ENCODE results near the gene TLX3.
A peak's percentile ranks its signal among the peaks of the same experiment; 100 is the strongest.

TLX3 gene

DNA sequence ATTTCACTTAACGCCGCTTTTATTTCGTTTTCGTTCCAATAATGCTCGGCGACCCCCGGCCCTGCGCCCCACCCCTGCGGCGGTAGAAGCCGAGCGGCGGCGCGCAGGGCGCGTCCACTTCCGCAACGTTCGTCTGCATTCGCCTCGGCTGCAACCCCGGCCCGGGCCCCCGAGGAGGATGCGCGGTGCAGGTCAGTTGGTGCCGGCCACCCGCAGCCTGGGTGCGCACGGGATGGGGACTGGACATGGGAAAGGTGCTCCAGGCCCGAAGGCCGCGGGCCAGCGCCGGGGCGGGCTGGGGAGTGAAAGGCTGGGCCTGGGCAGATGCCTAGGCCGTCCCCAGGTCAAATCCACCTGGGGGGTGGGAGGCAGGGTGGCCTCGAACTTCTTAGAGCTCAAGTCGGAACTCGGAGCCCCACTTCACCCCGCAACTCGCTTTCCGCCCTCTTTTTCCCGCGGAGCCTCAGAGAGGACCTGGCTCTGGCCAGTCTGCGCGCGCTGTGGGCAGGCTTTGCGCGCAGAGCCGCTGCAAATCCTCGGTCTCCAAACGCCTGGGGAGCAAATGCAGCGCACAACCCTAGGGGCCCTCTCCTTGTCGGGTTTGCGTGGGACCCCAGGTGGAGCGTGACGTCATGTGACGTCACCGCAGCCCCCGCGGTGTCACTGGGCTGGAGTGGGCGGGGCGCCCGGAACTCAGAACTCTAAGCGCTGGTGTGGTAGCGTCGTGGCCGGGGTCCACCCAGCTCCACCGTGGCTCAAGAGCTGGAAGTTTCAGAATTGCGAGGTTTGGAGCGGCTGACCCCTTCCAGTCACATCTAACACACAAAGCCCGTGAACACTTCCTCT, 3.3 kb downstream of the TLX3 start:
- H3K4me3 ChIP-seq (ENCODE audit: low read depth, low read length): no peak overlapping the region

DNA sequence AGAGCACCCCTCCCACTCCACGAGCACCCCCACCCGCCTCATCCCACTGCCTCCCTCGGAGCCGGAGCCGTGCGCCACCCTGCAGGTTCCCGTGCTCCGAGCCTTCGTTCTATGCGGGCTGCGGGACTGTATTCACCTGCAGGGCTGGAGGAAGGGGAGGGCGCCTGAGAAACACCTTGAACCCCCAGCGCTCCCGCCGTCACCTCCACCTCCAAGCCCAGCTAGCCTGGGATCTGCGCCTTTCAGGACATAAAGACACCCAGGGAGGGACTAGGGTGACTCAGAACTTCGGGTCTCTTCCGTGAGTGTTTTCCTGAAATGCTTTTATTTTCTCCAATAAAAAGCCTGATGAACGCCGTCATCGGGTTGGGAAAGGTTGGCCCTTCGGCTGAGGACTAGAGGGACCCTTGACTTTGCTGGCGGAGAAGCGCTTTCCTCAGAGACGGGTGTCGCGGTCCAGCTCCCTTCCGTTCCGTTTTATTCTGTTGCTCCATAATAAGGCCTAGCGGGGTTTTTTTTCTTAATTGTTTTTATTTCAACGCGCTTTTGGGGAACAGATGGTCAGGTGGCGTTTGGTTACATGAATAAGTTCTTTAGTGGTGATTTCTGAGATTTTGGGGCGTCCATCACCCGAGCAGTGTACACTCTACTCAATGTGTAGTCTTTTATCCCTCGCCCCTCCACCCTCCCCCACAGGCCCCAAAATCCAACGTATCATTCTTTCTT, 4.6 kb downstream of the TLX3 start:
- H3K4me3 ChIP-seq (ENCODE audit: low read depth, low read length): no peak overlapping the region
- TF ChIP-seq, protein P1, sequence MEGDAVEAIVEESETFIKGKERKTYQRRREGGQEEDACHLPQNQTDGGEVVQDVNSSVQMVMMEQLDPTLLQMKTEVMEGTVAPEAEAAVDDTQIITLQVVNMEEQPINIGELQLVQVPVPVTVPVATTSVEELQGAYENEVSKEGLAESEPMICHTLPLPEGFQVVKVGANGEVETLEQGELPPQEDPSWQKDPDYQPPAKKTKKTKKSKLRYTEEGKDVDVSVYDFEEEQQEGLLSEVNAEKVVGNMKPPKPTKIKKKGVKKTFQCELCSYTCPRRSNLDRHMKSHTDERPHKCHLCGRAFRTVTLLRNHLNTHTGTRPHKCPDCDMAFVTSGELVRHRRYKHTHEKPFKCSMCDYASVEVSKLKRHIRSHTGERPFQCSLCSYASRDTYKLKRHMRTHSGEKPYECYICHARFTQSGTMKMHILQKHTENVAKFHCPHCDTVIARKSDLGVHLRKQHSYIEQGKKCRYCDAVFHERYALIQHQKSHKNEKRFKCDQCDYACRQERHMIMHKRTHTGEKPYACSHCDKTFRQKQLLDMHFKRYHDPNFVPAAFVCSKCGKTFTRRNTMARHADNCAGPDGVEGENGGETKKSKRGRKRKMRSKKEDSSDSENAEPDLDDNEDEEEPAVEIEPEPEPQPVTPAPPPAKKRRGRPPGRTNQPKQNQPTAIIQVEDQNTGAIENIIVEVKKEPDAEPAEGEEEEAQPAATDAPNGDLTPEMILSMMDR (IDR thresholded peaks at IDR 0.05; ENCODE audit: low read depth, low read length): no peak

More for the DNA sequence above, 3.3 kb downstream of the TLX3 start:
- TF ChIP-seq, protein P1 (IDR thresholded peaks at IDR 0.05; ENCODE audit: low read depth, low read length): no peak

DNA sequence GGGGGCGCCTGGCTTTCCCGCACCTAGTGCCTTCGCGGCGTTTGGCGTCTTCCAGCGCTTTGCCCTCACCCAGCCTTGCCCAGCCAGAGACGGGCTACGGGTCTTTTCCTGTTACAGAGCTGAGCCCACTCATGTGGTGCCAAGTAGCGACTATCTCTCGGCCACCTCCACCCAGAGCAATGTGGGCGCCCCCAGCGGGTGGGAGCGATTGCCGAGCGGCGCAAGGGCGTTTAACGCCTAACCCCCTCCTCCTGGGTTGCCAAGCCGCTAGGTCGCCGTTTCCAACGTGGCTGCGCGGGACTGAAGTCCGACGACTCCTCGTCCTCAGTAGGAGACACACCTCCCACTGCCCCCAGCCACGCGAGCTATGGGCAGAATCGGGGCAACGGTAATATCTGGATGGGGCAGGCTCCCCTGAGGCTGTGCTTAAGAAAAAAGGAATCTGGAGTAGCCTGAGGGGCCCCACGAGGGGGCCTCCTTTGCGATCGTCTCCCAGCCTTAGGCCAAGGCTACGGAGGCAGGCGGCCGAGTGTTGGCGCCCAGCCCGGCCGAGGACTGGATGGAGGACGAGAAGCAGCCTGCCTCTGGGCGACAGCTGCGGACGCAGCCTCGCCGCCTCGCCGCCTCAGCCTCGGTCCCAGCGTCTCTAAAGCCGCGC, 5.8 kb downstream of the TLX3 start:
- TF ChIP-seq, protein P1 (IDR thresholded peaks at IDR 0.05; ENCODE audit: low read depth, low read length): no peak
- H3K4me3 ChIP-seq (ENCODE audit: low read depth, low read length): 0 out of 2 replicates have a peak overlapping the region, but pooled peaks have one; percentile 22

DNA sequence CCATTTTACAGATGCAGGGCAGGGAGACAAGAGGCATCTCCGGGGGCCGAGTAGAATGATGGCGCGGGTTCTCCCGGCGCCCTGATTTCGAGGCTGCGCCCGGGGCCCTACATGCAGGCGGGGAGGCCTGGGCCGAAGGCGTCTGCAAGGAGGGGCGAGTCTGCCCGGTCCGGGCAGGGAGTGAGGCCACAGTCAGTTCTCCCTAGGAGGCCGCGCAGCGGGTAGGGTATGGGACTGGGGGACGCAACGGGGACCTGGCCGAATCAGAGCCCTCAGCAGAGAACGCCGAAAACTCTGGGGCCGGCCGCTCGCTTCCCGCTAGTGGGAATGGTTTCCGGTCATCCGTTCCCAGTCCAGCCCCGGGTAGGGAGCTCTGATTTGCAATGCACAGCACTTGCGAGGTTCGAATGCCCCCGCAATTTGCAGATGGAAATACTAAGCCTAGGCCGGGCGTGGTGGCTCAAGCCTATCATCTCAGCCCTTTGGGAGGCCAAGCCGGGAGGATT, 6.4 kb downstream of the TLX3 start:
- TF ChIP-seq, protein P1 (IDR thresholded peaks at IDR 0.05; ENCODE audit: low read depth, low read length): no peak
- H3K4me3 ChIP-seq (ENCODE audit: low read depth, low read length): peak overlapping the region; percentile 38; the same call in 1 of the 2 replicates

DNA sequence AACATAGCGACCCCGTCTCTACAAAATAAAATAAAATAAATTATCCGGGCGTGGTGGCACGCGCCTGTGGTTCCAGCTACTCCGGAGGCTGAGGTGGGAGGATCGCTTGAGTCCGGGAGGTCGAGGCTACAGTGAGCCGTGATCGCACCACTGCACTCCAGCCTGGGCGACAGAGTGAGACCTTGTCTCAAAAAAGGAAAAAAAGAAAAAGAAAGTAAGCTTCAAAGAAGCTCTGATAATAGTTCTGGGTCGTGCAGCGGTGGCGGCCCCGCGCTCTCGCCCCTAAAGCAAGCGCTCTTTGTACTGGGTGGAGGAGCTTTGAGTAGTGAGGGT, 6.8 kb downstream of the TLX3 start:
- peak overlapping the region; percentile 38 for H3K4me3 ChIP-seq (ENCODE audit: low read depth, low read length)
- TF ChIP-seq, protein P1 (IDR thresholded peaks at IDR 0.05; ENCODE audit: low read depth, low read length): no peak

DNA sequence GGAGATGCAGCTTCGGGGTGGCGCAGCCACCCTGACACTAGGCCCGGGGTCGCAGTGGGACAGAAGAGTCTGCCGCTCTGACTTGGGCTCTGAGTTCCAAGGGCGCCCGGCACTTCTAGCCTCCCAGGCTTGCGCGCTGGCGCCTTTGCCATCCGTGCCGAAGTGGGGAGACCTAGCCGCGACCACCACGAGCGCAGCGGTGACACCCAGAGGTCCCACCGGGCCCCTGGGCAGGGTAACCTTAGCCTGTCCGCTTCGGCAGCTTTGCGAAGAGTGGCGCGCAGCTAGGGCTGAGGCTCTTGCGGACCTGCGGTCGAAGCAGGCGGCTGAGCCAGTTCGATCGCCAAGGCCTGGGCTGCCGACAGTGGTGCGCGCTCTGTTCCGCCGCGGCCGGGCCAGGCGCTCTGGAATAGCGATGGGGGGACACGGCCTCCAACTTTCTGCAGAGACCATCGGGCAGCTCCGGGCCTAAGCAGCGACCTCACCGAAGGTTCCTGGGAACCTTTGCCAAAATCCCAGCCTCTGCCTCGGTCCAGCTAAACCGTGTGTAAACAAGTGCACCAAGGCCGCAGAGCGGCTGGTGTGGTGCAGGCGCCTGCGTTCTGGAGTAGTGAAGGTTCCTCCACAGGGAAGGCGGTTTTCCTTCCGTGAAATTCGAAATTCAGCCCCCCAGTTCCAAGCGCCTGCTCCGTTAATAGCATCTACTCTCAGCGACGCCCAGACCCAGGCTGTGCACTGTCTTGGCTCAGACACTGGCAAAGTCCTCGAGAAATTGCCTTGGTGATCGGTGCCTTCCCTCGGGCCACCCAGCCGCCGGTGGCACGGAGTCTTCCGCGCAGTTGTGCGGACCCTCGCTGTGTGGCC, 7.4 kb downstream of the TLX3 start:
- peak overlapping the region; percentile 38 for H3K4me3 ChIP-seq (ENCODE audit: low read depth, low read length)
- TF ChIP-seq, protein P1 (IDR thresholded peaks at IDR 0.05; ENCODE audit: low read depth, low read length): no peak
